H1 (cell line): ENCODE data around the gene RNF224. TPM values are rescaled to one million over a fixed set of nuclear protein-coding genes. Genes with fewer than 3 reads are reported as not detected.
A peak's percentile ranks its signal among the peaks of the same experiment; 100 is the strongest.

Source experiments
- CTCF ChIA-PET: fragments of 300-600 bp; sonication (Branson Sonifier 250); formaldehyde crosslinking; loops from one replicate; lab custom pipeline; 2021; ENCODE audit not compliant: partially characterized antibody; lab: Charles Lee
- POLR2A ChIA-PET: fragments of 300-600 bp; sonication (Branson Sonifier 250); formaldehyde crosslinking; loops from one replicate; lab custom pipeline; 2021; ENCODE audit warnings: inconsistent platforms; ENCODE audit not compliant: partially characterized antibody; lab: Charles Lee
- DNase-seq, 2 experiments: peaks; one replicate each; pipeline versions ENCODE4 v3.0.0 to v3.0.0-alpha.2; 2010 to 2022; ENCODE audit warnings: low spot score in 2 of 2, low read depth in 1 of 2, mixed read lengths in 1 of 2
- FAIRE-seq: peaks from 2 replicates; lab custom pipeline; 2011; peaks lifted over from hg19 to GRCh38; lab: Jason Lieb, UNC
- H2AFZ ChIP-seq: 2 replicates; pipeline ENCODE4 v1.8.1; 2012; ENCODE audit warnings: low read length, inconsistent platforms
- H2AK5ac ChIP-seq: 2 replicates; pipeline ENCODE4 v1.6.1; 2013; ENCODE audit warnings: low read depth, low read length
- H2BK120ac ChIP-seq: replicated peaks from 2 replicates; pipeline ENCODE3; 2013; ENCODE audit warnings: low read depth, low read length, inconsistent platforms
- H2BK12ac ChIP-seq: 2 replicates; pipeline ENCODE4 v1.6.1; 2013; ENCODE audit warnings: low read depth, low read length
- H2BK15ac ChIP-seq: 2 replicates; pipeline ENCODE4 v1.6.1; 2013; ENCODE audit warnings: low read length
- H2BK20ac ChIP-seq: 2 replicates; pipeline ENCODE4 v1.6.1; 2013; ENCODE audit warnings: low read length
- H2BK5ac ChIP-seq: 2 replicates; pipeline ENCODE4 v1.6.1; 2013; ENCODE audit warnings: low read depth, low read length
- H3K14ac ChIP-seq: 2 replicates; pipeline ENCODE4 v1.6.1; 2013; ENCODE audit warnings: inconsistent platforms; ENCODE audit not compliant: insufficient read length
- H3K18ac ChIP-seq: 2 replicates; pipeline ENCODE4 v1.6.1; 2013; ENCODE audit warnings: low read length; ENCODE audit errors: extremely low read depth
- H3K23ac ChIP-seq: 2 replicates; pipeline ENCODE4 v1.6.1; 2013; ENCODE audit warnings: inconsistent platforms; ENCODE audit not compliant: insufficient read length
- H3K23me2 ChIP-seq: 2 replicates; pipeline ENCODE4 v1.6.1; 2013; ENCODE audit warnings: low read depth, low read length
- H3K27ac ChIP-seq: 2 replicates; pipeline ENCODE4 v1.6.1; 2011; ENCODE audit warnings: low read depth, low read length, inconsistent platforms
- H3K27me3 ChIP-seq, 4 experiments: replicated peaks in 1 of 4; 1 replicate in 1 of 4; 2 replicates in 3 of 4; pipeline versions ENCODE4 v1.6.1 to v1.8.1; 2011 to 2013; ENCODE audit warnings: low read length in 3 of 4, mild to moderate bottlenecking in 3 of 4, inconsistent platforms in 2 of 4, mixed read lengths in 2 of 4, moderate library complexity in 1 of 4; ENCODE audit not compliant: control insufficient read depth in 3 of 4, insufficient read depth in 3 of 4; ENCODE audit errors: extremely low read depth in 1 of 4
- H3K36me3 ChIP-seq, 4 experiments: 2 replicates each; pipeline versions ENCODE4 v1.6.1 to v1.8.1; 2011 to 2013; ENCODE audit warnings: mild to moderate bottlenecking in 4 of 4, low read length in 3 of 4, moderate library complexity in 2 of 4, control low read depth in 1 of 4, inconsistent platforms in 1 of 4; ENCODE audit not compliant: insufficient read depth in 4 of 4, control insufficient read depth in 2 of 4
- H3K4ac ChIP-seq: replicated peaks from 2 replicates; pipeline ENCODE3; 2013; ENCODE audit warnings: low read length, low read depth, mixed read lengths, inconsistent platforms; ENCODE audit not compliant: insufficient read length
- H3K4me1 ChIP-seq, 4 experiments: replicated peaks in 1 of 4; 1 replicate in 1 of 4; 2 replicates in 3 of 4; pipeline versions ENCODE4 v1.6.1 to v1.8.1; 2011 to 2013; ENCODE audit warnings: low read length in 3 of 4, inconsistent platforms in 2 of 4, mixed read lengths in 1 of 4; ENCODE audit not compliant: insufficient read depth in 4 of 4, control insufficient read depth in 3 of 4
- H3K4me2 ChIP-seq, 2 experiments: 2 replicates each; pipeline versions ENCODE4 v1.6.1 to v1.8.1; 2011 to 2013; ENCODE audit warnings: low read depth in 2 of 2, low read length in 2 of 2, control low read depth in 1 of 2, inconsistent platforms in 1 of 2, mild to moderate bottlenecking in 1 of 2; ENCODE audit not compliant: insufficient read depth in 1 of 2
- H3K4me3 ChIP-seq, 4 experiments: fragments of 200-600, 300-600 bp in 1 of 4; sonication (generic), shearing (Covaris generic), sonication (Bioruptor Twin) in 1 of 4; 2 replicates each; pipeline versions ENCODE4 v1.5.1 to v1.8.1; 2011 to 2016; ENCODE audit warnings: low read length in 4 of 4, low read depth in 3 of 4, control low read depth in 2 of 4, inconsistent platforms in 2 of 4, mild to moderate bottlenecking in 2 of 4, mixed read lengths in 1 of 4, moderate library complexity in 1 of 4; ENCODE audit not compliant: insufficient read depth in 2 of 4; ENCODE audit errors: extremely low read depth in 1 of 4
- H3K56ac ChIP-seq: replicated peaks from 2 replicates; pipeline ENCODE3; 2013; ENCODE audit warnings: low read depth, mild to moderate bottlenecking, mixed read lengths, low read length, inconsistent platforms; ENCODE audit not compliant: insufficient read length
- H3K79me1 ChIP-seq: 2 replicates; pipeline ENCODE4 v1.6.1; 2013; ENCODE audit warnings: low read depth, low read length, control low read depth
- H3K79me2 ChIP-seq, 2 experiments: 2 replicates each; pipeline versions ENCODE4 v1.6.1 to v1.8.1; 2012 to 2013; ENCODE audit warnings: low read length in 2 of 2, mild to moderate bottlenecking in 2 of 2, inconsistent platforms in 1 of 2; ENCODE audit not compliant: insufficient read depth in 2 of 2, control insufficient read depth in 1 of 2
- H3K9ac ChIP-seq, 4 experiments: replicated peaks in 1 of 4; 1 replicate in 1 of 4; 2 replicates in 3 of 4; pipeline versions ENCODE4 v1.6.1 to v1.8.1; 2011 to 2013; ENCODE audit warnings: low read depth in 3 of 4, low read length in 3 of 4, control low read depth in 2 of 4, mild to moderate bottlenecking in 2 of 4, moderate library complexity in 2 of 4, inconsistent platforms in 1 of 4; ENCODE audit errors: extremely low read depth in 1 of 4
- H3K9me3 ChIP-seq, 2 experiments: 2 replicates each; pipeline versions ENCODE4 v1.6.1 to v1.8.1; 2012 to 2013; ENCODE audit warnings: mild to moderate bottlenecking in 2 of 2, moderate library complexity in 2 of 2, control low read depth in 1 of 2, inconsistent platforms in 1 of 2, low read depth in 1 of 2, low read length in 1 of 2, mixed read lengths in 1 of 2; ENCODE audit not compliant: insufficient read depth in 2 of 2
- H4K20me1 ChIP-seq, 2 experiments: replicated peaks in 1 of 2; 2 replicates each; pipeline versions ENCODE3 to v1.8.1; 2011 to 2013; ENCODE audit warnings: inconsistent platforms in 2 of 2, low read length in 2 of 2, mild to moderate bottlenecking in 1 of 2; ENCODE audit not compliant: insufficient read depth in 2 of 2, control insufficient read depth in 1 of 2
- H4K5ac ChIP-seq: 2 replicates; pipeline ENCODE4 v1.6.1; 2013; ENCODE audit warnings: low read length, low read depth, mixed read lengths, inconsistent platforms; ENCODE audit not compliant: insufficient read length
- H4K8ac ChIP-seq: 2 replicates; pipeline ENCODE4 v1.8.0; 2013; ENCODE audit warnings: mild to moderate bottlenecking, moderate library complexity, low read length, inconsistent platforms; ENCODE audit not compliant: insufficient read depth; ENCODE audit errors: extremely low read depth
- H4K91ac ChIP-seq: replicated peaks from 2 replicates; pipeline ENCODE3; 2013; ENCODE audit warnings: low read length, mixed read lengths, inconsistent platforms; ENCODE audit not compliant: insufficient read length
- MAFK ChIP-seq: IDR thresholded peaks from 2 replicates; pipeline ENCODE4 v1.6.1; 2012; ENCODE audit warnings: low read depth, mild to moderate bottlenecking, improper control_type of control experiment, low read length
- TAF1 ChIP-seq: IDR thresholded peaks from 2 replicates; pipeline ENCODE4 v1.6.1; 2011; ENCODE audit warnings: mild to moderate bottlenecking, low read depth, low read length
- WGBS, 2 experiments: shearing (Covaris generic) in 1 of 2; methylation state at CpG; one replicate each; pipeline versions ENCODE4 v1.1.6 to v1.1.7; 2013 to 2015; ENCODE audit warnings: low lambda C conversion rate in 2 of 2, mixed read lengths in 2 of 2, inconsistent platforms in 1 of 2, low coverage in 1 of 2, missing lambda C conversion rate in 1 of 2; ENCODE audit not compliant: insufficient replicate concordance in 2 of 2, insufficient coverage in 1 of 2, insufficient read length in 1 of 2; ENCODE audit errors: extremely low coverage in 1 of 2, missing lambda C conversion rate in 1 of 2; 5-methylcytosine and 5-hydroxymethylcytosine counted together
- polyA plus RNA-seq, 7 experiments: library from polyadenylated mRNA; depleted of rRNA in 3 of 7; stranded (reverse) in 5 of 7; unstranded in 2 of 7; fragments of >200 nt in 5 of 7; fragments of 200-250 nt in 2 of 7; gene quantifications; 1 replicate in 5 of 7; 2 replicates in 1 of 7; 4 replicates in 1 of 7; pipeline versions ENCODE4 v1.2.1 to v1.2.3, GENCODE V29; 2011 to 2013; ENCODE audit warnings: missing spikeins in 2 of 7, mixed read lengths in 2 of 7
- total RNA-seq: library from RNA; stranded (reverse); fragmentation: NEBNext Ultra II Directional; extraction: Animal tissue kit (Norgen Biotek cat#: 25700); gene quantifications from 2 replicates; pipeline ENCODE4 v1.2.1, GENCODE V29; 2021

Gene RNF224
- total and polyA plus RNA-seq, 2 of the 8 experiments (the other 6 are each of a cell fraction or from before 2014, with no cell fraction given), result 0.24 TPM; not detected in 1

DNA sequence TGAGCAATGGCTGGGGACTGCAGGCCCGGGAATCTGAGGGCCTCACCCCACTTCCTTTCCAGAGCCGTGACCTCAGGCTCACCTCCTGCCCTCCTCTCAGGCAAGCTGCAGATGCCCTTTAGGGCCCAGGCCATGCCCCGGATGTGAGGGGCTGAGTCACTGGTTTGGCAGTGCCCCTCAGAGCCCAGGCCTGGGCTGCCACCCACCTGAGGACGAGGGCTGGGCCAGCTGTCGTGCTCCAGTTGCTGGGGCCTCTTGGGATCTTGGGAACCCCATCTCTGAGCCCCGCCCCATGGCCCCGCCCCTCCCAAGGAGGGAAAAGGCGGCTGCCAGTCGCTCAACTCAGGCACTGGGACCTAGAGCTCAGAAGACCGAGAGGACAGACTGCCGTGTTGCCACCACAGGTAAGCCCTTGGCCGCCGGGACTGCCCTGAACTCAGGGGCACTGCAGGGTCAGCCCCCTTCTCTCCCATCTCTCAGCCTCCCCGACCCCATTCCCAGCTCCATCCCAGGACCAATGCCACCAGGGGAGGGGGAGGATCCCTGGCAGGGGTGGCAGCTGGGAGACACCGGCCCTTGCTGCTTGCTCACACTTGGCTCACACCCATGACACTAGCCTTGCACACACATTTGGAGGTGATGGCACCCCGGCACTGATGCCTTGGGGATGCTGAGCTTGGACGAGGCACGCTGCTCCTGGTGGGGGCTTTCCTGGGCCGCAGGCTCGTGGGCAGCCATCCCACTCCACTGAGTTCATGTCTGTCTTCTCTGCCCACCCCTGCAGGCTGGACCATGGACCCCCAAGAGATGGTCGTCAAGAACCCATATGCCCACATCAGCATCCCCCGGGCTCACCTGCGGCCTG lies 2.2 kb upstream of the RNF224 start, which contains the start of gene CYSRT1:
TSS of gene CYSRT1 (plus strand) at position 345 of the 865 bp plus-strand sequence. CDS start at position 793, 448 bp downstream.
- Histone ChIP-seq H3K4ac (peak within 1 kb of the TSS; percentile 53), H2BK5ac (peak within 1 kb of the TSS; percentile 90; the same call in 1 of the 2 replicates), H4K91ac (peak within 1 kb of the TSS; percentile 91), H2BK120ac (no peak within 1 kb of the TSS), H3K9me3 (no peaks in the 10 kb centered on the region), H3K4me3 (peak within 1 kb of the TSS; percentile 67 to 92 (median 79)), H3K79me1 (no peaks in the 10 kb centered on the region), H3K23me2 (peaks cover 18% of the 10 kb centered on the region; the same call in 1 of the 2 replicates), H3K27me3 (no peaks in the 10 kb centered on the region; a peak in 2 of 7 replicates), H3K23ac (no peak within 1 kb of the TSS), H3K9ac (no peak within 1 kb of the TSS; a peak in 3 of 7 replicates), H4K5ac (no peak within 1 kb of the TSS), H3K36me3 (no peaks in the 10 kb centered on the region), H2BK20ac (no peak within 1 kb of the TSS), H4K20me1 (peaks cover 0 to 1% of the 10 kb centered on the region in 2 experiments), H2AK5ac (no peak within 1 kb of the TSS; the same call in 1 of the 2 replicates), H2BK15ac (peak within 1 kb of the TSS; percentile 81; the same call in 1 of the 2 replicates)
- ChIA-PET CTCF (interaction anchor here (0.7 to 20.2 kb wide), 13 partner anchors 12 to 437 kb away, joined by 3 to 204 read pairs (median 5); partner anchors contain the start of genes ANAPC2, SSNA1 and TUBB4B), POLR2A (interaction anchor here (1.2 to 69.9 kb wide), 5 partner anchors 18 to 112 kb away, joined by 3 to 1462 read pairs (median 19); partner anchors contain the start of genes ANAPC2, NDOR1, NELFB and SSNA1)
- no peak for FAIRE-seq
- WGBS, 2 experiments, result 76% methylated on average over 19 of the region's 23 CpGs; no CpG with 5 or more reads in 1 of the 2 experiments
- peak in 1 of 2 experiments; percentile 52 for DNase-seq
- TF ChIP-seq MAFK (no peak), TAF1 (0 out of 2 replicates have a peak, but pooled peaks have one; percentile 18)
- TF ChIP-seq, all 59 proteins: peak for 1
- Histone ChIP-seq H2AFZ (no peak within 1 kb of the TSS; the same call in 1 of the 2 replicates), H4K8ac (peak within 1 kb of the TSS; percentile 82), H2BK12ac (peak within 1 kb of the TSS; percentile 80; the same call in 1 of the 2 replicates), H3K4me2 (peak within 1 kb of the TSS; percentile 70 to 77), H3K27ac (no peak within 1 kb of the TSS), H3K56ac (no peak within 1 kb of the TSS), H3K79me2 (no peaks in the 10 kb centered on the region), H3K18ac (no peak within 1 kb of the TSS), H3K4me1 (peaks cover 0 to 24% (median 10%) of the 10 kb centered on the region in 4 experiments; a peak in 5 of 7 replicates), H3K14ac (no peak within 1 kb of the TSS)
